Breast epithelium (tissue), 4 donors: ENCODE results near the gene GPR143. TPM values are rescaled to one million over a fixed set of nuclear protein-coding genes. Genes with fewer than 3 reads are reported as not detected.

Experiments used
- DNase-seq, 2 donors: peaks; one replicate each; pipeline ENCODE4 v3.0.0-alpha.2; 2019; ENCODE audit warnings: low spot score in 2 of 2
- H3K27ac ChIP-seq, 2 donors: fragments of 200-600 bp; sonication (generic) in 1 of 2; one replicate each; pipeline ENCODE4 v1.5.1; 2016 to 2019; ENCODE audit warnings: mild to moderate bottlenecking in 1 of 2
- H3K27me3 ChIP-seq, 2 donors: fragments of 200-600 bp; sonication (generic) in 1 of 2; one replicate each; pipeline versions ENCODE4 v1.5.1 to v1.6.0; 2017 to 2019; ENCODE audit warnings: control low read depth in 1 of 2, mild to moderate bottlenecking in 1 of 2
- H3K36me3 ChIP-seq: fragments of 200-600 bp; one replicate; pipeline ENCODE4 v1.5.1; 2019
- H3K4me1 ChIP-seq, 2 donors: fragments of 200-600 bp; sonication (generic); one replicate each; pipeline ENCODE4 v1.5.1; 2016 to 2019; ENCODE audit warnings: control low read depth in 1 of 2
- H3K4me3 ChIP-seq, 3 donors: fragments of 200-600 bp; sonication (generic); 1 replicate in 2 of 3; 2 replicates in 1 of 3; pipeline ENCODE4 v1.5.1; 2016 to 2019; ENCODE audit warnings: mild to moderate bottlenecking in 3 of 3, moderate library complexity in 2 of 3
- H3K9me3 ChIP-seq, 2 donors: fragments of 200-600 bp; sonication (generic) in 1 of 2; one replicate each; pipeline ENCODE4 v1.5.1; 2016 to 2019; ENCODE audit warnings: control low read depth in 1 of 2
- CTCF ChIP-seq, 3 donors: fragments of 450-650 bp; IDR thresholded peaks; one replicate each; pipeline ENCODE4 v1.5.1; 2016 to 2017; ENCODE audit warnings: antibody characterized with exemption in 3 of 3, mild to moderate bottlenecking in 3 of 3, moderate library complexity in 3 of 3
- POLR2A ChIP-seq: fragments of 450-650 bp; IDR thresholded peaks from one replicate; pipeline ENCODE4 v1.6.1; 2016; ENCODE audit warnings: antibody characterized with exemption, mild to moderate bottlenecking, moderate library complexity
- POLR2AphosphoS5 ChIP-seq, 3 donors: sonication (generic); formaldehyde crosslinking; IDR thresholded peaks; one replicate each; pipeline ENCODE4 v1.6.1; 2017; ENCODE audit warnings: antibody characterized with exemption in 3 of 3
- intact Hi-C: fragments of 100-400 bp; cut with DNase I; formaldehyde crosslinking; loops from one replicate; pipeline ENCODE4 v1.15.1; 2023; ENCODE audit warnings: low total_unique reads
- total RNA-seq, 3 donors: library from RNA; depleted of rRNA; stranded (reverse); fragments of >200 nt; gene quantifications; one replicate each; pipeline ENCODE4 v1.1.0, GENCODE V29; 2016

The GPR143 gene
- total RNA-seq, 3 donors from 2014 or later = 3.4 to 3.6 TPM; not detected in 1

DNA sequence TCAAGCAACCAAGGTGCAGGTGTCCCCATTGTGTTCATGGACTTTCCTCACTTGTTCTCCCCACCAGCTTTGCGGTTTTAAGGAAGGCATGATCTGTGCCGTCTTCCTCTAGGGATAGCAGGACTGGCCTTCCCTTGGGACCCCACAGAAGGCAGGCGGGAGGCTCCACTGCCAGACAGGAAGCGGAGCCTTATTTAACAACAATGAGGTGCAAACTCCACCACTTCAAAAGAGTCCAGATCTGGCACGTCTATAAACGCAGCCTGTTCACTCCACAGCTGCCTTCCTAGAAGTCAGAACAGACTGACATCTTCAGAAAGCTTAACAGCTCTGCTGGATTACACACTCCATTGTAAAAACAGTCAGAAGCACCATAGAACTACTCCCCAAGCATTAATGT is 1.7 kb upstream of the GPR143 start:
- H3K4me3 ChIP-seq = no peak overlapping the region
- H3K36me3 ChIP-seq = no peaks in the 10 kb centered on the region
- H3K4me1 ChIP-seq = no peaks in the 10 kb centered on the region
- intact Hi-C loops = no loop called here
- no peak for TF ChIP-seq CTCF (IDR thresholded peaks at IDR 0.05)
- TF ChIP-seq POLR2A = no peak
- no peak for TF ChIP-seq POLR2AphosphoS5 (IDR thresholded peaks at IDR 0.05)
- H3K27me3 ChIP-seq = peaks cover 0 to 40% of the 10 kb centered on the region in 2 donors
- no peak for DNase-seq
- H3K27ac ChIP-seq = no peak overlapping the region
- peaks cover 5 to 7% of the 10 kb centered on the region in 2 donors for H3K9me3 ChIP-seq

DNA sequence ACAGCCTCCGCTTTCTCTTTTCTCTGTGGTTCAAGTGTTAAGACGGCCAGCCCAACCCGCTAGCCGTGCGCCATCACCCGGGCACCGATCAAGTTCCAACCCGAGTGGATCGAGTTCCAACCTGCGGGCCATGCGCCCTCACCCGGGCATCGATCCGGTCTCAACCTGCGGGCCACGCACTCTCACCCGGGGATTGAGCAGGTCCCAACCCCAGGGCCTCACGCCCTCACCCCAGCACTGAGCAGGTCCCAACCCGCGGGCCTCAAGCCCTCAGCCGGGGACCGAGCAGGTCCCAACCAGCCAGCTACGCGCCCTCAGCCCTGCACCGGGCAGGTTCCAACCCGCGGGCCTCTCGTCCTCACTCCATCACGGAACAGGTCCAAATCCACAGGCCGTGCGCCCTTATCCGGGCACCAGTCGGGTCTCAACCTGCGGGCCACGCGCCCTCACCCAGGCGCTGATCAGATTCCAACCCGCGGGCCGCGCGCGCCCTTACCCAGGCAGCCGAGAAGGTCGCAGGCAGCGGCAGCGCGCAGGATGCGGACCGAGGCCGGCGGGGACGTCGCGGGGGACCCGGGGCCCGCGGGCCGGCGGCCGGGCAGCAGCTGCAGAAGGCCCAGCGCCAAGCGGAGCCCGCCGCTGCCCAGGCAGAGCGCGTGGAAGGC is 443 bp downstream of the GPR143 start:
- no peak overlapping the region for H3K27ac ChIP-seq
- no peaks in the 10 kb centered on the region for H3K36me3 ChIP-seq
- intact Hi-C loops = no loop called here
- peaks cover 5 to 7% of the 10 kb centered on the region in 2 donors for H3K9me3 ChIP-seq
- no peaks in the 10 kb centered on the region for H3K4me1 ChIP-seq
- H3K4me3 ChIP-seq = peak overlapping the region in 2 of 3 donors; percentile 18 to 45
- TF ChIP-seq POLR2A (no peak), POLR2AphosphoS5 (IDR thresholded peaks at IDR 0.05) (no peak), CTCF (IDR thresholded peaks at IDR 0.05) (no peak)
- H3K27me3 ChIP-seq = peaks cover 0 to 42% of the 10 kb centered on the region in 2 donors
- DNase-seq = no peak

GRCh38 chrX:9759337-9759736 is 6.3 kb downstream of the GPR143 start:
- Histone ChIP-seq H3K4me1 (no peaks in the 10 kb centered on the region), H3K4me3 (no peak overlapping the region), H3K27ac (no peak overlapping the region), H3K36me3 (no peaks in the 10 kb centered on the region), H3K9me3 (peaks cover 10 to 19% of the 10 kb centered on the region in 2 donors), H3K27me3 (peaks cover 0 to 16% of the 10 kb centered on the region in 2 donors)
- TF ChIP-seq POLR2A (no peak), POLR2AphosphoS5 (IDR thresholded peaks at IDR 0.05) (no peak), CTCF (IDR thresholded peaks at IDR 0.05) (no peak)
- DNase-seq = no peak
- intact Hi-C loops = no loop called here

DNA sequence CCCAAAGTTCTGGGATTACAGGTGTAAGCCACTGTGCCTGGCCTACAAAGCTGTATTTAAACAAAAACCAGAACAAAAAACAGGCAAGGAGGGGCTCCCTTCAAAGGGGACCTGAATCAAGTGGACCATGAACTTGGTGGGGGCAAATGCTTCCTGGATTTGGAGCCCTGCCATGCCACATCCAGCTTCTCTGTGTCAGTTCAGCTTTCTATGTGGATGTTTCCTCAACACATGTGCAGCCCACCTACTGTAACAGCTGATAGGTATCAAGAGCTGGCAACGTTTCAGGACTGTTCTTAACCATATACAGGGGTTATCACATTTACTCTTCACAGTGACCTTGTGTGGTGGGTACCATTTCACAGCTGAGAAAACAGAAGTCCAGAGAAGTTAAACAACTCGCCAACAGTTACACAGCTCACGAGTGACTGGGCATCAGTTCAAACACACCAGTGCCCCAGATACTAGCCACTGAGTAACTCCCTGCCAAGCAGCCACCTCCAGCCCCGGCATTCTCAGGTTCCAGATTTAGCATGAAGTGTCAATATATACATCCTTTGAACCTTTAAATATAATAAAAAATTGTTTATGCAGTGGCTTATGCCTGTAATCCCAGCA is 7.5 kb downstream of the GPR143 start:
- DNase-seq = no peak
- TF ChIP-seq CTCF (IDR thresholded peaks at IDR 0.05) = no peak
- no peak for TF ChIP-seq POLR2AphosphoS5 (IDR thresholded peaks at IDR 0.05)
- no peak for TF ChIP-seq POLR2A
- no peaks in the 10 kb centered on the region for H3K36me3 ChIP-seq
- H3K27ac ChIP-seq = no peak overlapping the region
- peaks cover 10 to 19% of the 10 kb centered on the region in 2 donors for H3K9me3 ChIP-seq
- intact Hi-C loops = no loop called here
- peaks cover 0 to 18% of the 10 kb centered on the region in 2 donors for H3K27me3 ChIP-seq
- no peak overlapping the region for H3K4me3 ChIP-seq
- H3K4me1 ChIP-seq = no peaks in the 10 kb centered on the region

GRCh38 chrX:9757366-9757765 is 8.3 kb downstream of the GPR143 start:
- H3K9me3 ChIP-seq = peaks cover 10 to 19% of the 10 kb centered on the region in 2 donors
- no peaks in the 10 kb centered on the region for H3K4me1 ChIP-seq
- no peak for DNase-seq
- peaks cover 0 to 18% of the 10 kb centered on the region in 2 donors for H3K27me3 ChIP-seq
- H3K27ac ChIP-seq = no peak overlapping the region
- no peak overlapping the region for H3K4me3 ChIP-seq
- intact Hi-C loops = no loop called here
- TF ChIP-seq CTCF (IDR thresholded peaks at IDR 0.05) (no peak), POLR2A (no peak), POLR2AphosphoS5 (IDR thresholded peaks at IDR 0.05) (no peak)
- no peaks in the 10 kb centered on the region for H3K36me3 ChIP-seq
